T1000 (cell line): ENCODE results near the gene APC.

Source experiments
- DNase-seq: peaks from one replicate; lab custom pipeline; 2025; ENCODE audit warnings: mixed read lengths; lab: John Stamatoyannopoulos, UW

APC gene

GRCh38 chr5:112737463-112738190 is at the start of gene APC:
APC (plus strand) TSS chr5:112737885; CDS start chr5:112754891, 17,006 bp downstream.
- DNase-seq: peak; percentile 87

DNA sequence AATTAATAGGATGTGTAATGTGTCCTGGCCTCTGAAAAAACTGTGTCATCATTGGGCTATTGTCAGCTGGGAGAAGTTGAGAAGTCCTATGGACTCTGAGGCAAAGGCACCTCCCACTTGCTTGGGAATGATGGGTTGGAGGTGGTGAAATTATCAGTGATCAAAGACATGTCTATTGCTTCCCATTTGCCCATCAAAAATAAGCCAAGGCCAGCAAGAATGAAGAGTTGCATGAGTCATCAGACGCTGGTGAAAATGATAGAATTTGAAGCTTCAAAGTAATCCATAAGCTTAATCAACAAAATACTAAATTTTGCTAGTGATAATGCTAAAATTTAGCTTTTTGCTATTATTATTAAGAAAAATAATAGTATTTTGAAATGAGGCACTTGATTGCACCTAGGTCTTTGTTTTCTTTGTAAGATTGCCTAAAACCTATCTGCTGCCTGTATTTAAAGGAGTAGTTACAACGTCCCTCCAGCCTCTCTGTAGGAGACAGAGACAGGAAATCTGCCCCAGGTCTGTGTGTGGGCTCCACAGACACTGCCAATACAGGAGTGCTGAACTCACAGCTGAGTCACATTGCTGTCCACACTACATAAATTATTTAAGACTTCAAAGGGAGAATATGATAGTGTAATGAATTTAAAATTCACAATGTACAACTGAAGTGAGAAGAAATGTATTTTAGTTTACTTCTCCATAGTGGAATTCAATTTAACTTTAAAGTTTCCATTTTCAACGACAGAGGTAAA is 48.4 kb upstream of the APC start:
- no peak for DNase-seq

- no peak for DNase-seq
Observed at GRCh38 chr5:112690605-112691338, 46.9 kb upstream of the APC start.

DNA sequence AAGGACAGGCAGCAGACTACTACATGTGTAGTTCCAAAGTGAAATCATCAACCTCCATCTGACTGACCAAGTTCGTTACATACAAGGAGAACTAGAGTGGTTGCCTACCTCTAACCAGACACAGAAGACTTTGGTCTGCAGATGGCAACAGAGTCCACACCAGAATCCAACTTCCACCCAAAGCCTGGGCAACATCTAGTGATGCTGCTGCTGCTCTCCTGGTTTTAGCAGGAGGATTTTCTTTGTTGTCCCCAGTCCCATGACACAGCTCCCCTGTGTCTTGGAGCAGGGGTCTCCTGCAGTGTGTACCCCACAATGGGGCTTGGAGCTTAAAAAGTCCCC is 46.4 kb upstream of the APC start:
- DNase-seq: no peak

DNA sequence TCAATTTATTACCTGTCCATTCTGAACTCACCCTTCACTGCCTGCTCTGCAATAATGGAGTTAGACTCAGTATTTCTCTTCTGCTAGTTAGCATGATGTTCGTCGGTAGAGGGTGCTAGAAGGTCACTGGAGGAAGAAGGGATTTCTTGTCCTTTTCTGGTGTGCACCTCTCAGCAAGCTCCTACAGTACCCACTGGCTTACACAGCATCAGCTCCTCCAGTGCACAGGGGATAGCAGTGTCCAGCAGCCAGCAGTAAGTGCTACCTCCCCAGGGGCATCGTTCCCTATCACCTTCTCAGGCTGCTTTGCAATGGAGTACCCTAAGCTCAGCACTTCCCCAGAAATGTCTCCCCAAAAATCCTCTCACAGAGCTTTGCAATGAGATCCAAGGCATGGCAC is 45.9 kb upstream of the APC start:
- DNase-seq: no peak

GRCh38 chr5:112692472-112692871 is 45.2 kb upstream of the APC start:
- no peak for DNase-seq

DNA sequence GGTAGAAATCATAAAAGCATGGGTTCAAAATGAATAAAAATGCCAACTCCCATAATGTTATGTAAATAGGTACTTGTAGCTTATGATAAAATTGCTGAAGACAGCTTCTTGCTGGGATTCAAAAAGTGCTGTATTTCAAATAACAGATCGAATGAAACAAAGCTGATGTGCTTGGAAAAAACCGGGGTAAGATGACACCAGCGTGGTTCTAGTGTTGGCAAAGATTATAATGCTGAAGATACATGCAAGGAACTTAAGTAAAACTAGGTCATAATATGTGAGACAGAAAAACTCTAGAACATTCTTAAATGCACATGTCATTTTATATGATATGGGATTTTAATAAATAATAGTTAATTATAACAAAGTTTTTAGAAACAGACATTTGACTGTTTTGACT is 44.4 kb upstream of the APC start:
- no peak for DNase-seq

DNA sequence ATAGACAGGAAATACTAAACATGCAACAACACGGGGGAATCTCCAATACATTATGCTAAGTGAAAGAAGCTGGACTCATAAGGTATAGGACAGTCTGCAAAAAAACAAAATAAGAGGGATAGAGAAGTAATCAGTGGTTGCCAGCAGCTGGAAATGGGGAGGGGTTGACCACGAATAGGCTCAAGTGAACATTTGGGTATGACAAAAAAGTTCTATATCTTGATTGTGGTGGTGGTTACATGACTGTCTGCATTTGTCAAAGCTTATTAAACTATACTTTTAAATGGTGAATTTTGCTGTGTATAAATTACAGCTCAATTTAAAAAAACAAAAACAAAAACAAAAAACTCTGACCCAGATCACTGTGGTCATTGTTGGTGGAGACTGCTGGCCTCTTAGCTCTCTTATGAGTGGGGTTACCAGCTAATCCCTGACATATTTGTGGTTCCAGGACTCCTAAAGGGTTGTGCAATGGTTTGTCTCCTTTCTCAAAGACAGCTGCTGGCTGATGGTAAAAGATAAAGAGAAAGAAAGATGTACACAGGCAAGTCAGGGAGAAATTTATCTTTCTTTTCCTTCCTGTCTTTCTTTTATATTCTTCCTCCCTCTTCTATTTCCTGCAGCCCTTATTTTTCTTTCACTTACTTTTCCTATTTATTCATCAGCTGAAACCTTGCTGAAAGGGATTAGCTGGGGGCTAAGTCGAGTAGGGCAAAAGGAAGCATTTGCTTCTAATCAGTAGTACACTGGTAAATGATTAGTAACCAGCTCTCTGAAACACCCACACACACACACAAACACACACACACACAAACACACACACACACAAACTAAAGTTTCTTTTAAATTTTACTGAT is 42.6 kb upstream of the APC start:
- peak; percentile 4 for DNase-seq

- DNase-seq: no peak
Observed at GRCh38 chr5:112696786-112697185, 40.9 kb upstream of the APC start.

- DNase-seq: no peak
Observed at GRCh38 chr5:112697322-112697721, 40.4 kb upstream of the APC start.

DNA sequence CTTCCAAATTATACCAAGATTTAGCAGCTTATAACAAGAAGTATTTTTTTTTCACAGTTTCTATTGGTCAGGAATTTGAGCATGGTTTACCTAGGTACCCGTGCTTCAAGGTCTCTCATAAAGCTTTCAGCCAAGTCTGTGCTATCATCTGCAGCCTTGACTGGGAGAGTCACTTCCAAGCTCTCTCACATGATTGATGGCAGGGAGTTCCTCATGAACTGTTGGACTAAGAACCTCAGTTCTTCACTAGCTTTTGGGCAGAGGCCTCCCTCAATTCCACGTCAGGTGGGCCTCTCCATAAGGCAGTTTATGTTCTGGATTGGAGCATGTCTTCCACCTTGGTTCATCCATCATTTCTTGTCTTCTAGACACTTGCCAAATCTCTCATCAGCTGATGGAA is 39.9 kb upstream of the APC start:
- no peak for DNase-seq

DNA sequence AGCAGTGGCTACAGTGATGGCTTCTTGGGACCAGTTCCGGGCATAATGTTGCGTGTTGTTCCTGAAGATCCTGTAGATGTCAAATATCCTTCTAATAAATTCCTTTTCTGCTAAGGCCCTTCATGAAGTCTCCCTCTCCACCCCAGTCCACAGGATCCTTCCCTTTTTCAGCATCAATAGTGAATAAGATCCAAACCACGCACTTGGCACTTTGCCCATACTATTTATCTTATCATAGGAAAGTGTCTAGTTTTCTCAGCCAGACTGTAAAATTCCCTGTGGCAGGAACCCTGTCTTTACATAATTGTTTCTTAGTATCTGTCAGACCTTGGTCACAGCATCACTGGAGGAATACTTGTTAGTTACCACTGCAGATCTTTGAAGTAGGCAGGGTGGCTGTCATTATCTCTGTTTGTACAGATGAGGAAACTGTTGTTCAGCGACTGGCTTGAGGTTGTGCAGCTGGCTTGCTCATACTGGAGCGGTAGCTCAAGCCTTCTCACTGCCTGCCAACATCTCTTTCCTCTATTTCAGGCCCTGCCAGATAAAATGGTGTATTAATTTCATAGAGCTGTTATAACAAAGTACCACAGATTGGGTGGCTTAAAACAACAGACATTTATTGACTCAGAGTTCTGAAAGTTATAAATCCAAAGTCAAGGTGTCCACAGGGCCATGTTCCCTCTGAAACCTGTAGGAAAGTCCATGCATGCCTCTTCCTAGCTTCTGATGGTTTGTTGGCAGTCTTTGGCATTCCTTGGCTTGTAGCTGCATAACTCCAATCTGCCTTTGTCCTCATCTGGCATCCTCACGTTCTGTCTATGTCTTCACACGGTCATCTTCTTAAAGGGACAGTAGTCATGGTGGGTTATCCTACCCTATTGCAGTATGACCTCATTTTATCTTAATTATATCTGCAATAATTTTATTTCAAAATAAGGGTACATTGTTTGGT is 33.5 kb upstream of the APC start:
- DNase-seq: no peak

DNA sequence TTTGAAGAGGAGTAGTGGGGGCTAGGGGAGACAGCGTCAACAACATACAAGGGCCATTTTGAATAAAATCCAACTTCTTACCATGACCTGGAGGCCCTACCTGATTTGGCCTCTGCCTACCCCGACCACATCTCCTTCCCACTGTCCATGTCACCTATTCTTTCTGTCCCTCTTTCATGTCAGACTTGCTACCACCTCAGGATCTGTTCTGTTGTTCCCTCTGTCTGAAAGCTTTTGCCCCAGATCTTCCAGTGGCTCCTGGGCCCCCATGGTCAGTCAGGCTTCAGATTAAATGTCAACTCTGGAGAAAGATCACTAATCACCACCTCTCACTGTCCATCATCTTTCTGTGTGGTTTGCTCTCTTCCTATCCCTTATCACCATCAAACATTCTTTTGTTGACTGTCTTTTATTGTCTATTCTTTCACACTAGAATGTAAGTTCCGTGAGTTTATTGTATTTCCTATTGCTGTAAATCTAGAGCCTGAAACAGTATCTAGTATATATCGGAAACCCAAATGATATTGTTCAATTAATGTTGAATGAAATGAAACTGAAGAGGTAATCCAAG is 31.2 kb upstream of the APC start:
- no peak for DNase-seq

DNA sequence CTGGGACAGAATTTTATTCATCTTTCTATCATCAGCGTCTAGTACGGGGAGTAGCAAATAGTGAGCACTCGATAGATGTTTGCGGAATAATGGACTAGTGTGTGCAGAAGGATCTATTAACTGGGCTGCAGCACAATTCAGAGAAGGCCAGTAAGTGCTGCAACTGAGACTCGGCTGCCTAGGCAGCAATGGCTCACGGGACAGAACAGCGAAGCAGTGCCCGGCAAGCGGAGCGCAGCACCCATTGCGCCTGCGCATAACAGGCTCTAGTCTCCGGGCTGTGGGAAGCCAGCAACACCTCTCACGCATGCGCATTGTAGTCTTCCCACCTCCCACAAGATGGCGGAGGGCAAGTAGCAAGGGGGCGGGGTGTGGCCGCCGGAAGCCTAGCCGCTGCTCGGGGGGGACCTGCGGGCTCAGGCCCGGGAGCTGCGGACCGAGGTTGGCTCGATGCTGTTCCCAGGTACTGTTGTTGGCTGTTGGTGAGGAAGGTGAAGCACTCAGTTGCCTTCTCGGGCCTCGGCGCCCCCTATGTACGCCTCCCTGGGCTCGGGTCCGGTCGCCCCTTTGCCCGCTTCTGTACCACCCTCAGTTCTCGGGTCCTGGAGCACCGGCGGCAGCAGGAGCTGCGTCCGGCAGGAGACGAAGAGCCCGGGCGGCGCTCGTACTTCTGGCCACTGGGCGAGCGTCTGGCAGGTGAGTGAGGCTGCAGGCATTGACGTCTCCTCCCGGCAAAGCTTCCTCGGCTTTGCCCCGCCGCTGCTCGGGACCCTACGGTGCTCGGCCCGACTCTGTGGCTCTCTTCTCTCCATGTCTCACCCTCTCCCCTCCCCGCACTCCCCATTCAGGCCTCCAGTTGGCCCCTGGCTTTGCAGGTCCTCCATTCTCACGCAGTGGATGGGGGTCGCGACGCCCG is 30.2 kb upstream of the APC start:
- peak; percentile 94 for DNase-seq

- DNase-seq: no peak
Observed at GRCh38 chr5:112708103-112708622, 29.5 kb upstream of the APC start.

GRCh38 chr5:112709416-112709815 is 28.3 kb upstream of the APC start:
- no peak for DNase-seq

GRCh38 chr5:112710896-112711295 is 26.8 kb upstream of the APC start:
- DNase-seq: no peak

- no peak for DNase-seq
Observed at GRCh38 chr5:112711436-112711835, 26.2 kb upstream of the APC start.

- DNase-seq: no peak
Observed at GRCh38 chr5:112713206-112713605, 24.5 kb upstream of the APC start.
